OCI-LY7 (cell line): ENCODE measurements around the gene RFX7.

Experiments
- CTCF ChIP-seq: fragments of 200-600 bp; sonication (generic); conservative IDR thresholded peaks from 2 replicates; pipeline ENCODE4 v1.5.1; 2014; ENCODE audit warnings: mild to moderate bottlenecking, antibody characterized with exemption, low read length, moderate library complexity, mixed read lengths
- EZH2phosphoT487 ChIP-seq: fragments of 200-600 bp; sonication (generic); IDR thresholded peaks from 2 replicates; pipeline ENCODE4 v1.6.1; 2018; ENCODE audit warnings: low read depth, borderline replicate concordance, mild to moderate bottlenecking, mixed run types, antibody characterized with exemption, low read length, moderate library complexity, mixed read lengths

GRCh38 chr15:56286213-56286612 is 42.5 kb upstream of the RFX7 start:
- peak; percentile 64 for TF ChIP-seq CTCF
- no peak for TF ChIP-seq EZH2phosphoT487
